GM21825 (cell line): Measurements from ENCODE around the gene ST8SIA1.

ENCODE experiments used
- ATAC-seq: cut with Tn5 transposase; IDR thresholded peaks from one replicate; pipeline ENCODE4 v1.9.1; 2021; ENCODE audit warnings: mild to moderate bottlenecking, moderate library complexity; ENCODE audit not compliant: unreplicated experiment

ST8SIA1 gene

DNA sequence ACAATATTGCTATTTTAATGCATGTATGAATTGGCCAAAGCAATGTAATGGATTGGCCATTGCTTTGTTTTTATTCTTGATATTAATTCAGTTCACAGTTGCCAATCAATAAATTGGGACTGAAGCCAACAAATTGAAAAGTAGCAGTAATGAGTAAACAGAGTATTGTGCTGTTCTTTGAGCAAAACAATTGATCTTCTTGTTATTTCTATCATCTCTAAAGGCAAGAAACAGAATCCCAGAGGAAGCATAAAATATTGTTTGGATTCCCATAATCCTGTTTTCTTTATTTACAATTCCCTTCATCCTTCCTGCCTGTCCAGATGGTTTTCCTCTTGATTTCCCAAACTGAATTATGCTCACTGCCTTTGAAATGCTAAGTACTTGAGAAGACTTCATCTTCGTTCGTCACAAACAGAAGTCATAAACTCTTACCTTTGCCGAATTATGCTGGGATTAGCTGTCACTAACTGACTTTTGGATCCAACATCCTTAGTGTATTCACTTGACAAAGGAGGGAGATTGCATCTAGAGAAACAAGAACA lies 85.9 kb downstream of the ST8SIA1 start:
- ATAC-seq: no peak

DNA sequence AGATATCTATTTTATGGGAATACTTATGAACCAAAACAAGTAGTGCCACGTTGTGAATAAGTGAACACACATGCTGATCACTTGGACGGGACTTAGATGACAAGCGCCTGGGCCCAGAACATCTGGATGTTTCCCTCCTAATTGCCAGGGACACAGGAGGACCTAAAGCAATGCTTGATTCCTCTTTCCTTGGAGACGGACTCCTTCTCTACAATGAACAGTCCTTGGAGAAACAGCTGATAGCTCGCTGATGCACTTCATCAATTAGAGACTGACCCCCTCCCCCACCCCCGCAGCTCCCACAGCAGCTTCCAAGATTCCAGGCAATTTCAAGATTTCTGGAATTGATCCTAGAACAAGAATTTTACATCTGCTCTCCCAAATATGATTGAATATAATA lies 86.4 kb downstream of the ST8SIA1 start:
- no peak for ATAC-seq

DNA sequence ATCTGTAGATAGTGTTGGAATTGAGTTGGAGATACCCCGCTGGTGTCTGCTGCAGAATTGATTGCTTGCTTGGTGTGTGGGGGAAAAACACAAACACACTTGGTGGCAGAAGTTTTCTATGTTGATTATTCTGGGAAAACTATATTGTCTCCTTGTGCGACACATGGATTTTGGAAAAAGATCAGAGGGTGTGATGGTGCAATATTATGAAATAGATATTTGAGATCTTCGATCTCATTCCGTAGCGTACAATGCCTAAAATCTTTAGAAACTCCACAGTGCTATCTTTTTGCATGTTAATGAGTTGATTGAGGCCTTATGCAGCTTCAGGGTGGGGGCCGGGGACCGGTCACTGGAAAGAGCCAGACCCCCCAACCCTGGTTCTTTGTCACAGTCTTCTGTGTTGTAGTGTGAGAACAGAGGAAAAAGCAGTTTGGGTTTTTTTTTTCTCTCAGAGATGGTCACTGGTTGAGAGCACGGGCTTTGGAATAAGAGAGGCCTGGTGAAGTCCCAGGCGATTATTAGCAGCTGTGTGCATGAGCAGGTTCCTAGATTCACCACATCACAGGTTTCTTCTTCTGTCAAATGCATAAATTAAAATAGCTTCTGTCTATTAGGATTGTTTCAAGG lies 88.2 kb downstream of the ST8SIA1 start:
- ATAC-seq: no peak

DNA sequence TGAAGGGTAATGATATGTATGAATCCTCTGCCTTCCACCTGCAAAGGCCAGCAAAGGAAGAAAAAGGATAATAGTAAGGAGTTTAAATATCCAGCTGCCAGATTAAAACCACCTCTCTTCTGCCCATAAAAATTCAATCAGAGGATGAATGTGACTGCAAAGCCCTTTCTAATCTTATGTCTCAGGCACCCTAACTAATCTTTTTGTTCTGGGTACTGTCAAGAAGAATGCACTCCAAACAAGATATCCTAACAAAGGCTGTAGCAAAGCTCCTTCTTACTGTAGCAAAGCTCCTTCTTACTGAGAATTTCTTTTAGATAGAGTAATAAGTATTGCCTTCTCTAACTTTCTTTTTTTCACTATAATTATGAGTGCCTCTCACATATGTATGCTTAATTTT lies 91.8 kb downstream of the ST8SIA1 start:
- ATAC-seq: no peak

DNA sequence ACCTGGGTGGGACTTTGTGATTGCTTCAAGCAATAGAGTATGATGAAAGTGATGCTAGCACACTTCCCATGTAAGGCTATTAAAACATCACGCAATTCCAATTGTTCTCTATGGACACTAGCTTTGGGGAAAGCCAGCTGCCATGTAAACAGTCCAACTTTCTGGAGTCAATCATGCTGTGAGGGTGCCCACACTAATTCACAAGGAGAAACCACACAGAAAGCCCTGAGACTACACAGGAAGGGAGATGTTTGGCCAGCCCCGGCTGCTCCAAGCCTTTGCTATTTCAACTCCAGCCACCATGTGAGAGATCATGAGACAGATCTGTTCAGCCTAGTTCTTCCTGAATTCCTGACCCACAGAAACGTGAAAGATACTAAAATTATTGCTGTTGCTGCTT lies 96.3 kb downstream of the ST8SIA1 start:
- no peak for ATAC-seq

DNA sequence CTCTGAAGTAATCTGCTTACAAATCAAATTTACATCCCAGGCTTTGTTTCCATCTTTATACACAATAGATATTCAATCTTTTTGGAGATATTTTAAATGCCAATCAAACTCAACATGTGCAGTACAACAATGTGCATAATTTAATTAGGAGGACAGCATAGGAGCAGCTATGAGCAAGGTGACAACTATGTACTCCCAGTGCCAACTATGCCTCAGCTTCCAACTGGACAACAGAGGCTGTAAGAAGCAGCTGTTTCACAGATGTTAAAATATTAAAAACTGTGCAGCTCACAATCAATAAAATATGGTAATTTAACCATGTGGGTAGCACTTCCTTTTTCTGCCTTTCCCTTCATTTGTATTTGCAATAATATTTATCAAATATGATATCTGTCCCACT lies 99.9 kb downstream of the ST8SIA1 start:
- ATAC-seq: no peak

DNA sequence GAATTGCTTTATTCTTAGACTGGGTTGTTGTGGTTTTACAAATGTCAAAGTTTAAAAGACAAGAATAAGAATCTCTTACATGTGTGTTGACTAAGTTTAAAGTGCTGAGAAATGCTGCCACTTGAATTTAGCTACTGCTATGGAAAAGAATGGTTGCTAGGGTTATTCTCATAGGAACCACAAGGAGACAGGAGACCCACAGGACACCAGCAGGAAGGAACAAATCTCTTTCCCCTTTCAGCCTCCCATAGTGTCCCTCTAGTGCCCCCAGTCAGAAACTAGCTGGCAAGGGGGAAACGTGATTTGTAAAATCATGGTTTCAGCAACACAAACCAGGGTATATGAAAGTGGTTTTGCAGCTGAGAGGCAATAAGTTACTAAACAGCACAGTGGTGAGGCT lies 102.7 kb downstream of the ST8SIA1 start:
- ATAC-seq: no peak

DNA sequence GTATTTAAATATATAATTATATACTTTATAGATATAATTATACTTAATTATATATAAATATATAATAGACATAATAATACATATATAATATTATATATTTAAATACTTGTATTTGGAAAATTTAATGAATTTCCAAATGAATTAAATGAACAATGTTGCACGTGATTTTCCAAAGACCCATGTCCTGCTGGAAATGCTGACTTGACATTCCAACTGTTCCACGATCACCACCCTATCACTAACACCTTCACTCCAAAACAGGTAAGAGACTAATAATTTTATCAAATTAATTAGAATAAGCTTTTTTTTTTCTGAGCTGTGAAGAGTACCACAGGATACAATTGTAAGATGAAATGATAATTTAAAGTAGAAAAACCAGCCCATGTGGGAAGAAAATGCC lies 103.4 kb downstream of the ST8SIA1 start:
- ATAC-seq: no peak

DNA sequence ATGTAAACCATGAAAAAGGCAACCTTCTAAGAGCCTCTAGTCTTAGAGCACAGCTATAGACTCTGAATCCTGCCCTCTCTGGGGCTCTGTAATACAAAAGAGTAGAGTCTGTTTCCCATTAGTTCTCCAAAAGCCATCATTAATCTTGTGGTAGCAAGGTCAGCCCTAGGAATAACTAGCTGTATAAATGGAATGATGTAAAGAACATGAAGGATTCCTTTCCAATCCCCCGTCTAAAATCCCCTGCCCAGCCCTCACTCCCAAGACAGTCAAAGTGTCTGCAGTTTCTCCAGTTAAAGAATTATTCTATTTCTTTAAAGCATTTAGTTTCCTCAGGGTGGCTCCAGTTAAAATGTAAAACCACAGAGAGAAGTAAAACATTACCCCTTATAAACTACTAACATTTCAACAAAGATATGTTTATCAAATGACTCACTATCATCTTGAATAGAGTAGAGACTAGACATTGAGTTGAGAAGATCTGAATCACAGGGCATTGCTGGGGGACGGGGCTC lies 104.2 kb downstream of the ST8SIA1 start:
- ATAC-seq: no peak

DNA sequence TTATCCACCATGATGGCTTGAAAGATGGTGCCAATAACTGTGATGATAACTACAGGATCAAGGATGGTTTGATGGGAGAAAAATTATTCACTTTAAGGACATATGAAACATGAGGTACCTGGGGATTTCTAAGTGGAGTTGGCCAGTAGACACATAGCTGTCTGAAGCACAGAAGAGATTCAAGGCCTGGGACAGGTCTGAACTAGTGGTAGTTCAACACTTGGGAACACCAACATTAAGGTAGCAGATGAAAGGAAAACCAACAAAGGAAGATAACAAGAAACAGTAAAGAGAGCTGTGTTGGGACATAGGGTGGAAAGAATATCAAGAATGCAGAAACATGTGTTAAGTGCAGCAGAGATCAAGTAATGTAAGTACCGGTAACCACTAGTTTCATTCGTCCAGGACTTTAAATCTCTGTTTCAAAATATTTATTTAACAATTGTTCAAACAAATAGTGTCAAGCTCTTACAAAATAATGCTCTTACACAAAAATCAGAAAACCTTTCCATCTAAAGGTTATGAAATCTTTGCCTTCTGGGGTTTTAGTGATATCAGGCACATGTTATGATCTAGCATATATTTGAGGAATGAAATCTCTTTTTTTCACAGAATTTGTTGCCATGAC lies 104.7 kb downstream of the ST8SIA1 start:
- ATAC-seq: no peak

DNA sequence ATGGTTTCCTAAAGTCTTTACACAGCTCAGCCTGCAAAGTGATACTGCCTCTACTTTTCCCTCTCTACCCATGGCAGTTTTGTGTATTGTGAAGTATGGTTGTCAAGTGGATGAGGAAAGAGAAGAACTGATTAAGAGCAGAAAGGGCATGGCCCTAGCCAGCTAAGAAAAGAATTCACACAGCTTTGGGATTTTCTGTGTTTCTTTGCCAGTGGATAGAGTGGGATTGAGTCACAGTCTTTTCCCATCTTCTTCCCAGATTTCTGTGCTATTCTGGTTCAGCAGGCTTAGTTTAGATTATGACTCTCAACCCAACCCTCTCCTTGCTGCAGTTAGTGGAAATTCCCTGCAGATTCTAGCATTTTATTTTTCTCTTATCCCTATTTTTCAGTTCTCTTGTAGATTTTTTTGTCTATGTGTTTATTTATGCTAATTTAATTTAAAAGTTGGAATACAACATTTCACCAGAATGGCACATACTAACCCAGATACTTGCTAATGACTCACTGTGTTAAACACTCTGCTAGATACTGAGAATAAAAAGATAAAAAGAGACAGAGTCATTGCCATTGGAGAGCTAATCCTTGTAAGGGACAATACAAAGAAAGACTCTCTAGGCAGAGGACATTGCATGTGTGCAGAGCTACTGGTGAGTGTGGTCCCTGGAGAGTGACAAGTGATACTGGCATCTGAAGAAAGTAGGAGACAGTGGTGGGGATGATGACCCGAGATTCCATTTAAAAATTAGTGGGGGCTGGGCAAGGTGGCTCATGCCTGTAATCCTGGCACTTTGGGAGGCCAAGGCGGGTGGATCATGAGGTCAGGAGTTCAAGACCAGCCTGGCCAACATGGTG lies 106.3 kb downstream of the ST8SIA1 start:
- no peak for ATAC-seq

DNA sequence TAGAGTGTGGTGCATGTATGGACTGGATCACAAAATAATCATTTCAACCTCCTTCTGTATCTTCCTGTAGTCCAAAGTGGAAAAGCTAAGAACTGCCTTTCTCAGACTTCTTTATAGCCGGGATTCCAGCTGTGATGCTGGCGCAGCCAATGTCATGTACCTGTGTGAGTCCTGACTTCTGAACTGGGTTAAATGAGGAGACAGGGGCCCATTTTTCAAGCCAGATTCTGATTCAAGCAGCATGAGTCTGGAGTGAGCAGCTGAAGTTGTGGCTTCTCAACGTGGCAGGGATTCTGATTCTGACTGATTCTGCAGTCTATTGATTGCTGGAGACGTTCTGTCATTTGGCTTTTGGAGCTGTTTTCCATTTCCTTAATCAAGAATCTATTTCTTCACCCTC lies 111.2 kb downstream of the ST8SIA1 start:
- no peak for ATAC-seq

DNA sequence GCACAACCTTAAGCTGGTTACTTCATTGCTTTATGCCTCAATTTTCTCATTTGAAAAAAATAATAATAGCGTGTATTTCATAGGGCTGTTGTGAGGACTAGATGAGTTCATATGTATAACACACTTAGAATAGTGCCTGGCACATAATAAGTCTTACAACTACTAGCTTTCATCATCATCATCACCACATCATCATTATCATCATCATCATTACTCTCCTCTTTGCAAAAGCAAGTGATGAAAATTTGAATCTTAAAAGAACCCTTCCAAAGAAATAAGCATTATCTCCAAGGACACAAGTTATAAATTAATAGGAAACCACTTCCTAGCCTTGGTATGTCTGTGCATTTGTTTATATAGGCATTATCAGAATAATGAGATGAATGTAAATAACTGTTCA lies 117.0 kb downstream of the ST8SIA1 start:
- ATAC-seq: no peak

DNA sequence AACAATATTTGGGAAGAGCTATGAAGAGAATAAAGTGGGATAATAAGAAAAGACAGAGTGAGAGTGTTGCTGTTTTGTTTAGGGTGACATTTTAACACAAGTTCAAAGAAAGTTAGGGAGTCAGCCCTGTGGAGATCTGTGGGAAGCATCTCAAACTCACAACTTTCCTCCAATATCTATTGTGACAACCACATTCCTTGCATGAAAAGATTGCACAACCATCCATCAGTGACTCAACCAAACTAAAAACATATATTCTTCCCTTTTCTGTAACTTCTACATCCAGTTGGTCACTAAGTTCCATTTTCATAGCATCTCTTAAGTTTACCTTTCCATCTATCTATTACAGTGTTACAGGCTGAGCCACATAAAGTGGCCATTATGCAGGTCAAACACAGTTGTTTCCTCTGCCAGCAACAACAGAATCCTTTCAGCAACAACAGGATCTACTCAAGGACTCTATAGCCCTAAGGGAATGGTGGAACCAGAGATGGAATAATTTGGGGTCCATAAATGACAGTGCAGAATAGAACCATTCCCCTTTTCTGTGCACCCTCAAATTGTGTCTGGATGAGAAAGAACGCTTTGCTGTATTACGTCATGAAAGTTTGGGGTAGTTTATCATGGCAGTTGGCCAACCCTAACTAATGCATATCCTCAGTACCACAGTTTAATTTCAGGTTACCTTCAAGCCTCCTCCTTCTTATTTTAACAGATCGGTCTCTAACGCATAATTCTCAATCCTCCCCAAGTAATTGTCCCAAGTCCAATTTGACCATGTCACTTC lies 118.8 kb downstream of the ST8SIA1 start:
- no peak for ATAC-seq

DNA sequence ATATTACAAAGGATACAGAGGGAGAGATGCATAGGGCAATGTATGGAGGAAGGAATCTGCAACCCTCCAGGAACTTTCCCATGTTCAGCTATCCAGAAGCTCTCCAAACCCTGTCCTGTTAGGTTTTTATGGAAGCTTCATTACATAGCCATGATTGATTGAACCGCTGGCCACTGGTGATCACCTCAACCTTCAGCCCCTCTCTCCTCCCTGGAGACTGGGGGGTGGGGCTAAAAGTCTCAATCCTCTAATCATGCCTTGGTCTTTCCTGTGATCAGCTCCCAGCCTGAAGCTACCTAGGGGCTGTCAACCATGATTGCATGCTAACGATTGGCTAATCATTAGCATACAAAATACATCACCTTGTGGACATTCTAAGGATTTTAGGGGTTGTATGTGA lies 123.4 kb downstream of the ST8SIA1 start:
- no peak for ATAC-seq

DNA sequence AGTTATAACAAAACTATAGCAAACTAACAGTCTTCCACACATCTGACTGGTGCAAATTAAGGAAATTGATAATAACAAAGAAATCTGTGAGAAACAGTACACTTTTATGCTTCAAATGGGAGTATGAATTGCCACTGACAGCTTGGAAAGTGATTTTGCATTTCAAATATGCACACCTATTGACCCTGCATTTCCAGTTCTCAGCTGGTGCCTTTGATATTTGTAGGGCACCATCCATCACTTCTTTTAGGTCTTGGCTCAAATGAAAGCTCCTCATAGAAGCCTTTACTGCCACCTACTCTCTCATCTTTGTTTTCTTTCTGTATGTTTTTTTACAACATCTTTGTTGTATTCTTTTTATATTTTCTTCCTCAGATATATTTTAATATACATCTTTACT lies 125.1 kb downstream of the ST8SIA1 start:
- ATAC-seq: no peak

DNA sequence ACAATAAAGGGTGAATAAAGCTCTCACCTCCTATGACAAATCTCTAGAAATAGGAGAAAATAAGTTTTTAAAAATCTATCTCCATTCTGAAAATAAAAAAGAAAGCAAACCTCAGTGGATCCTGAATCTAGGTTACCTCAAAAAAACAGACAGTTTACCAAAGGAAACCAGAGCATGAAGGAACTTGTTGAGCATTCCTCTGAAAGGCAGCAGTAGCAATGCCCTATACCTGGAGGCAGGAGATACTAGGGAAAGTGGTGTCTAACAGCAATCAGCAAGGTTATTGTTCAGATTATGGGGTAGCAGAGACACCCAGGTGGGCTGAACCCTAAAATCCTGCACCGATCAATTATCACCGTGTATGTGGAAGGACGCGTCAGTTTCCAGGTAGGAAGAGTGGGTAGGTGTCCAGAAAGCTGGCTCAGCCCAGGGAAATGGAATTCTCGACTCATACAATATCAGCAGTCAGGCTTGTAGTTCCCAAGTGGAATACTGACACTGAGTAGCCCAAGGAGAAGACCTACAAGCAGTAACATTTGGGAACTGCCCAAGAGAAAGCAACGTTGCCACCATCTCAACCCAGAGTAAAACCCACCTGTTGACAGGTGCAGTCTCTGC lies 128.3 kb downstream of the ST8SIA1 start:
- ATAC-seq: no peak

DNA sequence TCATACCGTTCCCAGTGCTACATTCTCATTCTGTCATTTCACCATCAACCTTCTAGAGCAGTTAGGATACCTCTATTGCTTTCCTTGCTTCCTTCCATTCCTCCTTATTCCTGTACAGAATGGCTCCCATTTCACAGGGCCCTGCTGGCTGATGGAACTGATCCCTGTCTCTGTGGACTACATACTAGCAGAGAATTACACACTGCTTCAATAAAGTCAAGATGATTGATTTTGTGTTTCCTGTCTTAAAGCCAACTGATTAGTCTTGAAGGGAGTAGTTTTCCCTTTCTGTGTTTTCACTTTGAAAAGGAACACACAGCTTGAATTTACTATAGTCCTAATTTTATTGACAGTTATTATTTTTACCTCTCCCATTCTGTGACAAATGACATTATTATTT lies 130.1 kb downstream of the ST8SIA1 start:
- no peak for ATAC-seq

DNA sequence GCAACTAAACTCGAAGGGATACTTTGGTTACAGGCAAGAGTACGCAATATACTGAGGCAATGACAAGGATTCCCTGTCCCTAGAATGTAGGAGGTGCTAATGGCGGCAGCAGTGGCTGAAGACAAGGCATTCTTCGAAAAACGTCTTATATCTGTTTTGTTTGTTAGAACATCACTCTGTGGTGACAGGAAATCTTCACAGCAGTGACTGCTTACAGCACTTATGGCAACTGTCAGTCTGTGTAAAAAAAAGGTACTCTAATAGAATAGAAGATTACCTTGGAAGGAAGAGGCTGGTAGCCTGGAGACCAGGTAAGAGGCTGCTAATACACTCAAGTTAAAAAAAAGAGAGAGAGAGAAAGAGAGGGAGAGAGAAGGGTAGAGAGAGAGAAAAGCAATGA lies 131.7 kb downstream of the ST8SIA1 start:
- no peak for ATAC-seq

DNA sequence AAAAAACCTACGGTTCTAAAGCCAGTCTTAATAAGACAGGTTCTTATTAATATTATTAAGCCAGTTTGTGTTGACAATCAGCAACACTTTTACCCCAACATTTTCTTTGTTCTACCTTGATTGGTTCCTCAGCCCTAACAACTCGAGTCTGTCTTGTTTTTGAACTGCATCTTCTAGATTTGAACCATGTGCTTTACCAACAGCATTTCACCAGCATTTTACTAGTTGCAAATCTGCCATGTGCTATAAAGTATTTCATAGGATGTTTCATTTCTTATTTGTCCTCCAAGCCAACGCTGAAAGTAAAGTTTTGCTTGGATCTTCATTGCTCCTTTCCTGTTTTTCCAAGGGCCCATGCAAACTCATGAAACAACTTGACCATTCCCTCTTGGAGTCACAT lies 133.4 kb downstream of the ST8SIA1 start:
- ATAC-seq: no peak
